Measurements from ENCODE around the gene BCL7A.
"Not testable (repeated sequence)": the region's sequence is repeated elsewhere in the genome, so short reads cannot be mapped to it uniquely, and the experiment has no call there.

The BCL7A gene

GRCh38 chr12:122021822-122022392 is at the start of gene BCL7A:
BCL7A (plus strand) TSS chr12:122021884; CDS start chr12:122022092, 208 bp downstream.
- DNase-seq: peak; percentile 88 to 90 (median 89)

- no peak for DNase-seq
These were observed 47.4 kb upstream of the BCL7A start for GRCh38 chr12:121974026-121974985.

GRCh38 chr12:121975021-121975420 is 46.7 kb upstream of the BCL7A start:
- no peak for DNase-seq

- DNase-seq: no peak
These were observed 44.7 kb upstream of the BCL7A start for GRCh38 chr12:121976950-121977349.

GRCh38 chr12:121980191-121980891 is 41.3 kb upstream of the BCL7A start:
- DNase-seq: no peak

- no peak for DNase-seq
These were observed 40.8 kb upstream of the BCL7A start for GRCh38 chr12:121980892-121981272.

- DNase-seq: no peak
These were observed 40.2 kb upstream of the BCL7A start for GRCh38 chr12:121981456-121981855.

- no peak for DNase-seq
These were observed 38.7 kb upstream of the BCL7A start for GRCh38 chr12:121982950-121983349.

GRCh38 chr12:121983536-121984210 is 38.0 kb upstream of the BCL7A start:
- no peak for DNase-seq

GRCh38 chr12:121986489-121987245 is 35.0 kb upstream of the BCL7A start:
- no peak for DNase-seq

- DNase-seq: not testable (repeated sequence)
These were observed 33.2 kb upstream of the BCL7A start for GRCh38 chr12:121988519-121988918.

GRCh38 chr12:121989276-121990113 is 32.2 kb upstream of the BCL7A start:
- peak in 2 of 3 experiments; percentile 41 to 82 for DNase-seq

GRCh38 chr12:121990114-121990647 is 31.5 kb upstream of the BCL7A start:
- DNase-seq: peak in 1 of 3 experiments; percentile 33

GRCh38 chr12:121990692-121991603 is 30.7 kb upstream of the BCL7A start:
- peak in 1 of 3 experiments; percentile 21 for DNase-seq

- DNase-seq: no peak
These were observed 29.4 kb upstream of the BCL7A start for GRCh38 chr12:121992059-121992879.

GRCh38 chr12:121996050-121996944 is 25.4 kb upstream of the BCL7A start:
- DNase-seq: no peak

GRCh38 chr12:121996945-121997612 is 24.6 kb upstream of the BCL7A start:
- no peak for DNase-seq

All from NCI-H1417 (cell line).